IPS-18c (cell line): ENCODE measurements around the gene SLC16A11.

Experiments used
- H3K4me3 ChIP-seq: 2 replicates; pipeline ENCODE4 v1.7.0; 2013; ENCODE audit warnings: low read depth, mild to moderate bottlenecking, low read length, moderate library complexity; ENCODE audit not compliant: insufficient read depth
- H3K9me3 ChIP-seq: one replicate; pipeline ENCODE4 v1.6.1; 2013; ENCODE audit warnings: mild to moderate bottlenecking, low read length, moderate library complexity; ENCODE audit not compliant: control insufficient read depth, insufficient read depth

The SLC16A11 gene

GRCh38 chr17:7019367-7019766 is 24.5 kb downstream of the SLC16A11 start:
- no peaks in the 10 kb centered on the region for H3K9me3 ChIP-seq
- peak overlapping the region; percentile 50; the same call in 1 of the 2 replicates for H3K4me3 ChIP-seq

GRCh38 chr17:7018331-7018964 is 25.4 kb downstream of the SLC16A11 start:
- H3K4me3 ChIP-seq = no peak overlapping the region
- no peaks in the 10 kb centered on the region for H3K9me3 ChIP-seq

GRCh38 chr17:7017827-7018200 is 26.1 kb downstream of the SLC16A11 start:
- H3K9me3 ChIP-seq = no peaks in the 10 kb centered on the region
- H3K4me3 ChIP-seq = no peak overlapping the region

- H3K4me3 ChIP-seq = no peak overlapping the region
- H3K9me3 ChIP-seq = no peaks in the 10 kb centered on the region
Measured at GRCh38 chr17:7016886-7017826, 26.7 kb downstream of the SLC16A11 start.

- no peak overlapping the region for H3K4me3 ChIP-seq
Measured at GRCh38 chr17:7016418-7016817, 27.5 kb downstream of the SLC16A11 start.

GRCh38 chr17:7014995-7015958 is 28.6 kb downstream of the SLC16A11 start:
- Histone ChIP-seq H3K4me3 (peak overlapping the region; percentile 79), H3K9me3 (no peaks in the 10 kb centered on the region)

More at GRCh38 chr17:7016418-7016817, 27.5 kb downstream of the SLC16A11 start:
- no peaks in the 10 kb centered on the region for H3K9me3 ChIP-seq

GRCh38 chr17:7014261-7014994 is 29.5 kb downstream of the SLC16A11 start:
- H3K9me3 ChIP-seq = no peaks in the 10 kb centered on the region
- H3K4me3 ChIP-seq = peak overlapping the region; percentile 79

- Histone ChIP-seq H3K4me3 (peak overlapping the region; percentile 79), H3K9me3 (no peaks in the 10 kb centered on the region)
Measured at GRCh38 chr17:7011942-7012254, 32.0 kb downstream of the SLC16A11 start.

GRCh38 chr17:7011415-7011814 is 32.5 kb downstream of the SLC16A11 start:
- Histone ChIP-seq H3K4me3 (peak overlapping the region; percentile 79), H3K9me3 (no peaks in the 10 kb centered on the region)

GRCh38 chr17:7010523-7010922 is 33.4 kb downstream of the SLC16A11 start:
- Histone ChIP-seq H3K4me3 (no peak overlapping the region), H3K9me3 (no peaks in the 10 kb centered on the region)

- H3K9me3 ChIP-seq = peaks cover 1% of the 10 kb centered on the region
- H3K4me3 ChIP-seq = no peak overlapping the region
Measured at GRCh38 chr17:7007143-7007542, 36.7 kb downstream of the SLC16A11 start.

GRCh38 chr17:7005716-7006115 is 38.2 kb downstream of the SLC16A11 start:
- Histone ChIP-seq H3K9me3 (peaks cover 2% of the 10 kb centered on the region), H3K4me3 (no peak overlapping the region)

- no peak overlapping the region for H3K4me3 ChIP-seq
- H3K9me3 ChIP-seq = peaks cover 2% of the 10 kb centered on the region
Measured at GRCh38 chr17:7004398-7005253, 39.3 kb downstream of the SLC16A11 start.

- Histone ChIP-seq H3K4me3 (no peak overlapping the region), H3K9me3 (peaks cover 2% of the 10 kb centered on the region)
Measured at GRCh38 chr17:7003745-7004144, 40.1 kb downstream of the SLC16A11 start.

- peaks cover 2% of the 10 kb centered on the region for H3K9me3 ChIP-seq
Measured at GRCh38 chr17:7002288-7003047, 41.4 kb downstream of the SLC16A11 start.

More at GRCh38 chr17:7002288-7003047, 41.4 kb downstream of the SLC16A11 start:
- H3K4me3 ChIP-seq = no peak overlapping the region
